IMR-90 (cell line): Measurements from ENCODE around the gene SRP14. TPM values are rescaled to one million over a fixed set of nuclear protein-coding genes. Genes with fewer than 3 reads are reported as not detected.
A peak's percentile ranks its signal among the peaks of the same experiment; 100 is the strongest.

Experiments
- ATAC-seq: fragments of 200-7000 bp; cut with Tn5 transposase; 2 replicates; pipeline ENCODE4 v1.9.1; 2020; ENCODE audit warnings: low read depth, mild to moderate bottlenecking, moderate library complexity
- BruUV-seq: library from RNA; stranded (reverse); fragments of 400-500 nt; replicated peaks from 2 replicates; lab custom pipeline; 2021; lab: Mats Ljungman, UMichigan
- CTCF ChIA-PET: fragments of 300-600 bp; formaldehyde crosslinking; extraction: SDS; loops from one replicate; lab custom pipeline; 2021; ENCODE audit warnings: antibody characterized with exemption; lab: Yijun Ruan, JAX
- POLR2A ChIA-PET: fragments of 300-600 bp; sonication (Branson Sonifier 250); formaldehyde crosslinking; loops from one replicate; lab custom pipeline; 2022; ENCODE audit warnings: antibody characterized with exemption; ENCODE audit not compliant: unreplicated experiment; lab: Charles Lee
- DNase-seq: peaks from one replicate; pipeline ENCODE4 v3.0.0; 2013
- H2AFZ ChIP-seq: replicated peaks from 2 replicates; pipeline ENCODE3; 2013; ENCODE audit warnings: low read length, mild to moderate bottlenecking; ENCODE audit not compliant: poor library complexity
- H2AK5ac ChIP-seq: 2 replicates; pipeline ENCODE4 v1.6.1; 2013; ENCODE audit warnings: low read depth, low read length, inconsistent platforms
- H2AK9ac ChIP-seq: replicated peaks from 2 replicates; pipeline ENCODE3; 2013; ENCODE audit warnings: mild to moderate bottlenecking, low read depth, low read length, moderate library complexity; ENCODE audit not compliant: poor library complexity
- H2BK120ac ChIP-seq: 2 replicates; pipeline ENCODE4 v1.6.1; 2013; ENCODE audit warnings: low read depth, low read length, inconsistent platforms
- H2BK15ac ChIP-seq: 3 replicates; pipeline ENCODE4 v1.6.1; 2013; ENCODE audit warnings: low read depth, low read length, inconsistent platforms
- H2BK20ac ChIP-seq: 2 replicates; pipeline ENCODE4 v1.6.1; 2013; ENCODE audit warnings: low read depth, mild to moderate bottlenecking, inconsistent platforms, low read length, moderate library complexity
- H2BK5ac ChIP-seq: 2 replicates; pipeline ENCODE4 v1.6.1; 2013; ENCODE audit warnings: mild to moderate bottlenecking, low read depth, low read length, inconsistent platforms; ENCODE audit not compliant: poor library complexity, severe bottlenecking
- H3K14ac ChIP-seq: replicated peaks from 2 replicates; pipeline ENCODE4 v1.6.1; 2013; ENCODE audit warnings: low read depth, low read length, inconsistent platforms
- H3K18ac ChIP-seq: 2 replicates; pipeline ENCODE4 v1.6.1; 2013; ENCODE audit warnings: low read depth, low read length, control low read depth
- H3K23ac ChIP-seq: 2 replicates; pipeline ENCODE4 v1.6.1; 2013; ENCODE audit warnings: low read depth, low read length, inconsistent platforms
- H3K27ac ChIP-seq: 2 replicates; pipeline ENCODE4 v1.5.1; 2013; ENCODE audit warnings: mild to moderate bottlenecking, control low read depth, low read length; ENCODE audit not compliant: insufficient read depth
- H3K27me3 ChIP-seq: 2 replicates; pipeline ENCODE4 v1.6.1; 2013; ENCODE audit warnings: low read length; ENCODE audit not compliant: control insufficient read depth, insufficient read depth
- H3K36me3 ChIP-seq: 2 replicates; pipeline ENCODE4 v1.6.1; 2013; ENCODE audit warnings: low read length, mixed read lengths; ENCODE audit not compliant: control insufficient read depth, insufficient read depth
- H3K4ac ChIP-seq: 2 replicates; pipeline ENCODE4 v1.6.1; 2013; ENCODE audit warnings: low read depth, low read length, inconsistent platforms
- H3K4me1 ChIP-seq: 2 replicates; pipeline ENCODE4 v1.6.1; 2013; ENCODE audit warnings: low read length, mixed read lengths; ENCODE audit not compliant: control insufficient read depth, insufficient read depth
- H3K4me2 ChIP-seq: 2 replicates; pipeline ENCODE4 v1.6.1; 2013; ENCODE audit warnings: low read depth, mild to moderate bottlenecking, control low read depth, low read length, moderate library complexity
- H3K4me3 ChIP-seq: 2 replicates; pipeline ENCODE4 v1.5.1; 2013; ENCODE audit warnings: low read depth, mild to moderate bottlenecking, control low read depth, low read length, moderate library complexity; ENCODE audit not compliant: insufficient read depth
- H3K56ac ChIP-seq: 2 replicates; pipeline ENCODE4 v1.6.1; 2013; ENCODE audit warnings: low read length, inconsistent platforms; ENCODE audit not compliant: insufficient read depth; ENCODE audit errors: extremely low read depth
- H3K79me1 ChIP-seq, 2 experiments: 2 replicates each; pipeline ENCODE4 v1.6.1; 2013; ENCODE audit warnings: low read length in 2 of 2, inconsistent platforms in 1 of 2, low read depth in 1 of 2
- H3K9ac ChIP-seq: 2 replicates; pipeline ENCODE4 v1.6.1; 2013; ENCODE audit warnings: low read depth, low read length, control low read depth
- H3K9me1 ChIP-seq: 2 replicates; pipeline ENCODE4 v1.6.1; 2013; ENCODE audit warnings: low read length, inconsistent platforms; ENCODE audit not compliant: insufficient read depth
- H3K9me3 ChIP-seq: 2 replicates; pipeline ENCODE4 v1.6.1; 2013; ENCODE audit warnings: low read length; ENCODE audit not compliant: control insufficient read depth, insufficient read depth
- H4K20me1 ChIP-seq: 2 replicates; pipeline ENCODE4 v1.6.1; 2013; ENCODE audit warnings: low read length, inconsistent platforms; ENCODE audit not compliant: insufficient read depth
- H4K5ac ChIP-seq: 2 replicates; pipeline ENCODE4 v1.6.1; 2013; ENCODE audit warnings: mild to moderate bottlenecking, low read depth, low read length, control low read depth
- H4K8ac ChIP-seq, 2 experiments: 2 replicates each; pipeline ENCODE4 v1.6.1; 2013; ENCODE audit warnings: low read depth in 2 of 2, low read length in 2 of 2, control low read depth in 1 of 2, inconsistent platforms in 1 of 2
- H4K91ac ChIP-seq: 2 replicates; pipeline ENCODE4 v1.6.1; 2013; ENCODE audit warnings: low read depth, low read length, inconsistent platforms; ENCODE audit not compliant: insufficient read depth
- BHLHE40 ChIP-seq: fragments of 150-350 bp; IDR thresholded peaks from 2 replicates; pipeline ENCODE4 v1.6.1; 2016; ENCODE audit warnings: mild to moderate bottlenecking, low read depth, low read length
- MAZ ChIP-seq: IDR thresholded peaks from 2 replicates; pipeline ENCODE4 v1.6.1; 2012; ENCODE audit warnings: low read depth, mild to moderate bottlenecking, low read length, improper control_type of control experiment, moderate library complexity, borderline replicate concordance
- NFE2L2 ChIP-seq: fragments of 150-350 bp; IDR thresholded peaks from 2 replicates; pipeline ENCODE4 v1.6.1; 2016; ENCODE audit warnings: low read depth, mild to moderate bottlenecking, low read length
- RAD21 ChIP-seq: IDR thresholded peaks from 2 replicates; pipeline ENCODE4 v1.6.1; 2012; ENCODE audit warnings: low read length, improper control_type of control experiment
- RCOR1 ChIP-seq: IDR thresholded peaks from 2 replicates; pipeline ENCODE4 v1.6.1; 2012; ENCODE audit warnings: mild to moderate bottlenecking, low read length, improper control_type of control experiment; ENCODE audit not compliant: insufficient replicate concordance
- RFX5 ChIP-seq: IDR thresholded peaks from 2 replicates; pipeline ENCODE4 v1.8.0; 2012; ENCODE audit warnings: low read depth, mild to moderate bottlenecking, low read length, moderate library complexity
- SMC3 ChIP-seq: fragments of 150-350 bp; IDR thresholded peaks from 2 replicates; pipeline ENCODE4 v1.6.1; 2016; ENCODE audit warnings: low read depth, mild to moderate bottlenecking, antibody characterized with exemption, low read length, moderate library complexity
- WGBS, 2 experiments: methylation state at CpG; one replicate each; pipeline versions ENCODE4 v1.1.5 to v1.1.7; 2013; ENCODE audit warnings: missing lambda C conversion rate in 2 of 2; ENCODE audit not compliant: insufficient read length in 1 of 2; ENCODE audit errors: extremely low coverage in 2 of 2; 5-methylcytosine and 5-hydroxymethylcytosine counted together
- dilution Hi-C: fragments of 300-500 bp; cut with HindIII; formaldehyde crosslinking; loops from one replicate; pipeline ENCODE4 v1.14.3; 2018; ENCODE audit warnings: low sequenced_read_pairs; ENCODE audit not compliant: unreplicated experiment
- in situ Hi-C: fragments of 300-500 bp; cut with MboI; formaldehyde crosslinking; loops from 3 replicates; pipeline ENCODE4 v1.14.3; 2019; ENCODE audit warnings: low sequenced_read_pairs, inconsistent platforms, mixed read lengths
- intact Hi-C: fragments of 100-400 bp; cut with micrococcal nuclease; formaldehyde crosslinking; loops from 2 replicates; pipeline ENCODE4 v1.10.0; 2022
- polyA plus RNA-seq, 3 experiments: library from polyadenylated mRNA; depleted of rRNA; stranded (reverse); fragments of >200 nt; gene quantifications; 2 replicates each; pipeline ENCODE4 v1.2.3, GENCODE V29; 2012; ENCODE audit warnings: low replicate concordance in 1 of 3
- total RNA-seq: library from RNA; depleted of rRNA; stranded (reverse); fragments of >200 nt; gene quantifications from 2 replicates; pipeline ENCODE4 v1.2.3, GENCODE V29; 2012

SRP14 gene
- total and polyA plus RNA-seq, 2 of the 4 experiments (the other 2 are of a cell fraction): 106 to 295 TPM

- H2BK5ac ChIP-seq: no peak overlapping the region
- no CpG with 5 or more reads among the region's 5 CpGs for WGBS, 2 experiments
- no peak overlapping the region for H3K9ac ChIP-seq
- H3K36me3 ChIP-seq: no peaks in the 10 kb centered on the region
- DNase-seq: no peak
- H3K27ac ChIP-seq: no peak overlapping the region
- no TSS peak for BruUV-seq
- intact Hi-C loops: no loop called here
- CTCF ChIA-PET: no interaction called here
- no peak overlapping the region for H3K56ac ChIP-seq
- H3K4me3 ChIP-seq: no peak overlapping the region
- no peak overlapping the region for H3K4me2 ChIP-seq
- in situ Hi-C loops: no loop called here
- no peak overlapping the region for H4K5ac ChIP-seq
- H3K14ac ChIP-seq: 0 out of 2 replicates have a peak overlapping the region, but pooled peaks have one; percentile 53
- H3K23ac ChIP-seq: peak overlapping the region; percentile 44; the same call in 1 of the 2 replicates
- no peak for ATAC-seq
- TF ChIP-seq NFE2L2 (no peak), MAZ (no peak), SMC3 (no peak), BHLHE40 (no peak), RAD21 (no peak), RCOR1 (no peak), RFX5 (no peak)
- no peaks in the 10 kb centered on the region for H3K27me3 ChIP-seq
- H3K9me1 ChIP-seq: peaks cover 24% of the 10 kb centered on the region
- peak overlapping the region; percentile 57 for H2BK20ac ChIP-seq
- peak overlapping the region; percentile 24; the same call in 1 of the 2 replicates for H2BK120ac ChIP-seq
- H4K20me1 ChIP-seq: no peaks in the 10 kb centered on the region
- H4K8ac ChIP-seq: no peak overlapping the region; a peak in 1 of 4 replicates
- no peak overlapping the region for H2AFZ ChIP-seq
- H2AK9ac ChIP-seq: no peak overlapping the region
- no peaks in the 10 kb centered on the region for H3K9me3 ChIP-seq
- dilution Hi-C loops: no loop called here
- peak overlapping the region; percentile 47 for H3K4ac ChIP-seq
- peaks cover 0 to 8% of the 10 kb centered on the region in 2 experiments; a peak in 1 of 4 replicates for H3K79me1 ChIP-seq
- POLR2A ChIA-PET: interaction anchor here (0.6 kb wide), 1 partner anchor 11 kb away, joined by 5 read pairs; no protein-coding TSS in a partner anchor
- peak overlapping the region; percentile 2; the same call in 1 of the 2 replicates for H2AK5ac ChIP-seq
- H3K4me1 ChIP-seq: peaks cover 25% of the 10 kb centered on the region
- no peak overlapping the region for H3K18ac ChIP-seq
- H2BK15ac ChIP-seq: peak overlapping the region; percentile 35; the same call in 1 of the 3 replicates
- H4K91ac ChIP-seq: peak overlapping the region; percentile 68; the same call in 1 of the 2 replicates
Observed at GRCh38 chr15:40066589-40066988, 27.6 kb upstream of the SRP14 start.
